ENCODE data around the gene CA10. TPM values are rescaled to one million over a fixed set of nuclear protein-coding genes. Genes with fewer than 3 reads are reported as not detected.

CA10 gene
- total and polyA plus RNA-seq, 9 of the 15 experiments (the other 6 are each of a cell fraction or from before 2014, with no cell fraction given): not detected

- TF ChIP-seq ZNF778 (CRISPR knock-in tag; IDR thresholded peaks at IDR 0.05) (no peak), UBTF (IDR thresholded peaks at IDR 0.05; ENCODE audit: borderline replicate concordance in 1 of 2, low read depth in 2 of 2, low read length in 2 of 2) (no peak), CHD7 (IDR thresholded peaks at IDR 0.05; ENCODE audit: low read depth, low read length) (no peak), PTRF (tag; IDR thresholded peaks at IDR 0.05) (no peak)
Observed at GRCh38 chr17:52105591-52105990, 52.9 kb downstream of the CA10 start (continued).

Measured in K562 (cell line).